Suprapubic skin (tissue), 3 donors: Measurements from ENCODE around the gene ACTBL2.

Source experiments
- CTCF ChIP-seq, 2 donors: fragments of 200-600 bp in 1 of 2; fragments of 450-650 bp in 1 of 2; sonication (generic) in 1 of 2; IDR thresholded peaks; one replicate each; pipeline ENCODE4 v1.5.1; 2016 to 2019; ENCODE audit warnings: antibody characterized with exemption in 2 of 2, mild to moderate bottlenecking in 1 of 2, moderate library complexity in 1 of 2
- POLR2AphosphoS5 ChIP-seq, 3 donors: sonication (generic); formaldehyde crosslinking; IDR thresholded peaks; one replicate each; pipeline ENCODE4 v1.6.1; 2017; ENCODE audit warnings: antibody characterized with exemption in 3 of 3

GRCh38 chr5:57492632-57493031 is 10.0 kb upstream of the ACTBL2 start:
- TF ChIP-seq CTCF (IDR thresholded peaks at IDR 0.05): no peak
- TF ChIP-seq POLR2AphosphoS5 (IDR thresholded peaks at IDR 0.05): no peak
